Panc1 (cell line): Measurements from ENCODE around the gene FBXW11. TPM values are rescaled to one million over a fixed set of nuclear protein-coding genes. Genes with fewer than 3 reads are reported as not detected.

Experiments used
- ATAC-seq: fragments of 200-7000 bp; cut with Tn5 transposase; 2 replicates; pipeline ENCODE4 v1.9.1; 2020; ENCODE audit warnings: mild to moderate bottlenecking, moderate library complexity
- BruUV-seq: library from RNA; stranded (reverse); fragments of 400-500 nt; replicated peaks from 2 replicates; lab custom pipeline; 2021; lab: Mats Ljungman, UMichigan
- CTCF ChIA-PET: fragments of 300-600 bp; sonication (Branson Sonifier 250); formaldehyde crosslinking; loops from one replicate; lab custom pipeline; 2022; ENCODE audit warnings: antibody characterized with exemption; lab: Charles Lee
- POLR2A ChIA-PET: fragments of 300-600 bp; sonication (Branson Sonifier 250); formaldehyde crosslinking; loops from one replicate; lab custom pipeline; 2022; ENCODE audit warnings: antibody characterized with exemption; lab: Charles Lee
- DNase-seq: peaks from one replicate; pipeline ENCODE4 v3.0.0-alpha.2; 2010; ENCODE audit warnings: low read depth, low spot score
- H3K27ac ChIP-seq: 2 replicates; pipeline ENCODE4 v1.5.1; 2011; ENCODE audit warnings: mild to moderate bottlenecking, low read length, inconsistent platforms
- H3K27me3 ChIP-seq: fragments of 200-500 bp; sonication (Bioruptor generic); 2 replicates; pipeline ENCODE4 v1.6.0; 2014; ENCODE audit warnings: low read length, inconsistent platforms; ENCODE audit not compliant: control insufficient read depth, insufficient read depth
- H3K36me3 ChIP-seq: fragments of 200-500 bp; sonication (Bioruptor generic); 2 replicates; pipeline ENCODE4 v1.5.1; 2014; ENCODE audit warnings: inconsistent platforms, mild to moderate bottlenecking, low read length, moderate library complexity; ENCODE audit not compliant: control insufficient read depth, insufficient read depth
- H3K4me1 ChIP-seq: 2 replicates; pipeline ENCODE4 v1.5.1; 2011; ENCODE audit warnings: inconsistent platforms, mild to moderate bottlenecking, low read length, moderate library complexity; ENCODE audit not compliant: control insufficient read depth, insufficient read depth
- H3K4me3 ChIP-seq, 2 experiments: 2 replicates each; pipeline ENCODE4 v1.5.1; 2011 to 2012; ENCODE audit warnings: low read depth in 2 of 2, low read length in 2 of 2, mild to moderate bottlenecking in 2 of 2, inconsistent platforms in 1 of 2, moderate library complexity in 1 of 2
- H3K9me3 ChIP-seq: fragments of 200-500 bp; sonication (Bioruptor generic); 2 replicates; pipeline ENCODE4 v1.5.1; 2014; ENCODE audit warnings: low read depth, mild to moderate bottlenecking, inconsistent platforms, low read length, moderate library complexity; ENCODE audit not compliant: control insufficient read depth, insufficient read depth
- CTCF ChIP-seq: fragments of 450-650 bp; IDR thresholded peaks from 2 replicates; pipeline ENCODE4 v1.5.1; 2017; ENCODE audit warnings: mild to moderate bottlenecking
- REST ChIP-seq, 2 experiments: IDR thresholded peaks; 2 replicates each; pipeline ENCODE4 v1.6.1; 2011 to 2012; ENCODE audit warnings: low read depth in 2 of 2, control low read depth in 1 of 2, low read length in 1 of 2, mild to moderate bottlenecking in 1 of 2, moderate library complexity in 1 of 2; ENCODE audit not compliant: insufficient read depth in 1 of 2
- SIN3A ChIP-seq: IDR thresholded peaks from 2 replicates; pipeline ENCODE4 v1.6.1; 2012; ENCODE audit warnings: low read depth, mild to moderate bottlenecking, low read length, moderate library complexity, borderline replicate concordance; ENCODE audit not compliant: insufficient read depth
- TCF7L2 ChIP-seq: IDR thresholded peaks from 2 replicates; pipeline ENCODE4 v1.6.1; 2011; ENCODE audit warnings: mild to moderate bottlenecking, low read depth, low read length, inconsistent platforms
- in situ Hi-C: cut with HindIII; loops from 2 replicates; pipeline ENCODE4 v1.10.0; 2016; ENCODE audit warnings: low sequenced_read_pairs, low pct_unique_long_range_greater_than_20kb
- intact Hi-C: fragments of 100-400 bp; cut with micrococcal nuclease; formaldehyde crosslinking; loops from one replicate; pipeline ENCODE4 v1.10.0; 2022; ENCODE audit not compliant: unreplicated experiment
- total RNA-seq: library from RNA; stranded (reverse); gene quantifications from one replicate; pipeline ENCODE4 v1.2.1, GENCODE V29; 2021; ENCODE audit not compliant: unreplicated experiment

The FBXW11 gene
- total RNA-seq, 1 experiment from 2014 or later, result 111 TPM

GRCh38 chr5:171911152-171911551 lies 95.3 kb downstream of the FBXW11 start:
- no peaks in the 10 kb centered on the region for H3K36me3 ChIP-seq
- TF ChIP-seq TCF7L2, result no peak
- POLR2A ChIA-PET, result no interaction called here
- no peaks in the 10 kb centered on the region for H3K27me3 ChIP-seq
- ATAC-seq (no peak), DNase-seq (no peak)
- no peaks in the 10 kb centered on the region for H3K9me3 ChIP-seq
- in situ Hi-C loops, result no loop called here
- peaks cover 40% of the 10 kb centered on the region for H3K4me1 ChIP-seq
- BruUV-seq, result no TSS peak
- peak overlapping the region; percentile 54 for H3K27ac ChIP-seq
- intact Hi-C loops, result loop anchor here (5.0 kb wide), 1 partner anchor 91 kb away; no protein-coding TSS in a partner anchor
- CTCF ChIA-PET, result interaction anchor here (2.0 to 2.4 kb wide), 2 partner anchors 96 to 148 kb away, joined by 21 to 24 read pairs; partner anchors contain the start of gene FBXW11
- no peak overlapping the region for H3K4me3 ChIP-seq

- intact Hi-C loops, result loop anchor here (5.0 kb wide), 2 partner anchors 276 to 491 kb away; partner anchors contain the start of gene FGF18
- H3K4me1 ChIP-seq, result peaks cover 35% of the 10 kb centered on the region
- BruUV-seq, result no TSS peak
- no peaks in the 10 kb centered on the region for H3K27me3 ChIP-seq
- ChIA-PET POLR2A (interaction anchor here (0.6 kb wide), 1 partner anchor 28 kb away, joined by 4 read pairs; no protein-coding TSS in a partner anchor), CTCF (interaction anchor here (0.6 to 1.1 kb wide), 4 partner anchors 11 to 127 kb away, joined by 3 to 4 read pairs (median 4); no protein-coding TSS in a partner anchor)
- no peak for DNase-seq
- no peaks in the 10 kb centered on the region for H3K9me3 ChIP-seq
- 0 out of 2 replicates have a peak overlapping the region, but pooled peaks have one; percentile 37 for H3K27ac ChIP-seq
- in situ Hi-C loops, result no loop called here
- no peaks in the 10 kb centered on the region for H3K36me3 ChIP-seq
- TF ChIP-seq SIN3A, result no peak
- H3K4me3 ChIP-seq, result no peak overlapping the region
- ATAC-seq, result no peak
Measured at GRCh38 chr5:171908638-171909037, 97.8 kb downstream of the FBXW11 start.

- Histone ChIP-seq H3K27me3 (no peaks in the 10 kb centered on the region), H3K4me1 (peaks cover 27% of the 10 kb centered on the region), H3K9me3 (no peaks in the 10 kb centered on the region), H3K27ac (no peak overlapping the region), H3K36me3 (no peaks in the 10 kb centered on the region), H3K4me3 (no peak overlapping the region)
- in situ Hi-C loops, result no loop called here
- ATAC-seq, result peak; percentile 90
- no TSS peak for BruUV-seq
- ChIA-PET CTCF (interaction anchor here (0.6 to 1.1 kb wide), 2 partner anchors 100 to 103 kb away, joined by 3 to 4 read pairs; no protein-coding TSS in a partner anchor), POLR2A (no interaction called here)
- TF ChIP-seq TCF7L2, result no peak
- no peak for TF ChIP-seq SIN3A
- no peak for TF ChIP-seq REST (IDR thresholded peaks at IDR 0.05; ENCODE audit: insufficient read depth in 1 of 2, low read depth in 2 of 2, low read length in 1 of 2)
- peak; percentile 79; the same call in 1 of the 2 replicates for TF ChIP-seq CTCF
- intact Hi-C loops, result loop anchor here (5.0 kb wide), 2 partner anchors 276 to 491 kb away; partner anchors contain the start of gene FGF18
- peak; percentile 28 for DNase-seq
Measured at GRCh38 chr5:171907725-171908343, 98.6 kb downstream of the FBXW11 start.
